Epithelial cell of esophagus (primary cell): ENCODE data around the gene CYP19A1.

ENCODE experiments used
- DNase-seq: peaks from one replicate; pipeline ENCODE4 v3.0.0; 2010; ENCODE audit warnings: low read depth
- H3K4me3 ChIP-seq: 2 replicates; pipeline ENCODE4 v1.5.1; 2011; ENCODE audit warnings: mild to moderate bottlenecking, low read length, control low read depth
- TF ChIP-seq, protein P1 (sequence below): IDR thresholded peaks from 2 replicates; pipeline ENCODE4 v1.5.1; 2011; ENCODE audit warnings: low read depth, mild to moderate bottlenecking, low read length, control low read depth, inconsistent platforms; ENCODE audit not compliant: insufficient read depth; ENCODE audit errors: missing control alignments

The CYP19A1 gene

DNA sequence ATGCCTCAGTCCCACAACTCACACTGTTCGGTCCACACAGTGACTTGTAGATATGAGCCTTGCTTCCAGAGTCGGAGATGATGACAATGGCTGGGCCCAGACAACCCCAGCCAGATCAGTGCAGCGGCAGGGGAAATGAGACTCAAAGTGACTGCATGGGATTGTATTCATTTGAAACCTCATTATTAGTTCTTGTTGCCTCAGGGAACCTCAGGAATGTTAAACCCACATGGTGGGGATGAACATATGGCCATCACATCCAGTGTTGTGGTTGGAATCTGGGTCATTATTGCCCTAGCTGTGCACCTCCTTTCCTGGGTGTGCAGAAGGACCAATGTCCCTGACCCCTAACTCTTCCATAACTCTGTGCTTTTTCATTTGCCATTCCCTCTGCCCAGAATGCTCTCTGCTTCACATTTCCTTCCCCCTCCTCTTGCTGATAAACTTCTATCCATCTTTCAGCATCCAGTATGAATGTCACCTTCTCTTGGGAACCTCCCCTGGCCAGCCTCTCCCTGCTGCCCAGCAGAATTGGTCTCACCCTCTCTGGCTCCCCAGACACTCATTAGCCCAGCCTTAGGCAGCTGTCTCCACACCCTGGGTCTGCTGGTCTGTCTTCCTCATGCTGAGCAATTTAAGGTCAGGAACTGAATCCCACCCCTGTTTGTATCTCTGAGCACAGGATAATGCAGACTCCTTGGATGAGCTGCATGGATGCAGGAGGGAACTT is 176.7 kb downstream of the CYP19A1 start:
- TF ChIP-seq, protein P1, sequence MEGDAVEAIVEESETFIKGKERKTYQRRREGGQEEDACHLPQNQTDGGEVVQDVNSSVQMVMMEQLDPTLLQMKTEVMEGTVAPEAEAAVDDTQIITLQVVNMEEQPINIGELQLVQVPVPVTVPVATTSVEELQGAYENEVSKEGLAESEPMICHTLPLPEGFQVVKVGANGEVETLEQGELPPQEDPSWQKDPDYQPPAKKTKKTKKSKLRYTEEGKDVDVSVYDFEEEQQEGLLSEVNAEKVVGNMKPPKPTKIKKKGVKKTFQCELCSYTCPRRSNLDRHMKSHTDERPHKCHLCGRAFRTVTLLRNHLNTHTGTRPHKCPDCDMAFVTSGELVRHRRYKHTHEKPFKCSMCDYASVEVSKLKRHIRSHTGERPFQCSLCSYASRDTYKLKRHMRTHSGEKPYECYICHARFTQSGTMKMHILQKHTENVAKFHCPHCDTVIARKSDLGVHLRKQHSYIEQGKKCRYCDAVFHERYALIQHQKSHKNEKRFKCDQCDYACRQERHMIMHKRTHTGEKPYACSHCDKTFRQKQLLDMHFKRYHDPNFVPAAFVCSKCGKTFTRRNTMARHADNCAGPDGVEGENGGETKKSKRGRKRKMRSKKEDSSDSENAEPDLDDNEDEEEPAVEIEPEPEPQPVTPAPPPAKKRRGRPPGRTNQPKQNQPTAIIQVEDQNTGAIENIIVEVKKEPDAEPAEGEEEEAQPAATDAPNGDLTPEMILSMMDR, result no peak
- DNase-seq, result no peak
- H3K4me3 ChIP-seq, result no peak overlapping the region

DNA sequence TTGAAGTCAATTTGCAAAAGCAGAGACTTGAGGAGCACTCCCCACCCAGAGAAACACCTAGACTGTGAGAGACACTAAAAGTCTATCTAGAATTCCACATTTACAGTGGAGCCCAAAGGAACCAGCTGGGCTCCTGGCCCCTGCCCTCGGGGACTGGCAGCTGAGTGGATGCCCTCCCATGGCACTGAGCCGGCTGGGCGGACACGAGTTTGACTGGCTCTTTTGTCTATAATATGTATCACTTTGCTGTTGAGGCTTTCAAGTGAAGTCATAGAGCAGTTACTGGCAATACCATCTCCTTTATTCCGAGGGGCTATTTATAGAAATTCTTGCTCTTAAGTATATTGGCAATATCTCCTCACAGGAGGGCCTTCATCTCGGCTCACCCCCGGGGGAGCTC is 177.9 kb downstream of the CYP19A1 start:
- TF ChIP-seq, protein P1, result no peak
- no peak overlapping the region for H3K4me3 ChIP-seq
- DNase-seq, result no peak
